Central memory CD4-positive, alpha-beta T cell (primary cell): Measurements from ENCODE around the gene MCMBP.

Source experiments
- DNase-seq: peaks from one replicate; pipeline ENCODE4 v3.0.0; 2022

MCMBP gene

DNA sequence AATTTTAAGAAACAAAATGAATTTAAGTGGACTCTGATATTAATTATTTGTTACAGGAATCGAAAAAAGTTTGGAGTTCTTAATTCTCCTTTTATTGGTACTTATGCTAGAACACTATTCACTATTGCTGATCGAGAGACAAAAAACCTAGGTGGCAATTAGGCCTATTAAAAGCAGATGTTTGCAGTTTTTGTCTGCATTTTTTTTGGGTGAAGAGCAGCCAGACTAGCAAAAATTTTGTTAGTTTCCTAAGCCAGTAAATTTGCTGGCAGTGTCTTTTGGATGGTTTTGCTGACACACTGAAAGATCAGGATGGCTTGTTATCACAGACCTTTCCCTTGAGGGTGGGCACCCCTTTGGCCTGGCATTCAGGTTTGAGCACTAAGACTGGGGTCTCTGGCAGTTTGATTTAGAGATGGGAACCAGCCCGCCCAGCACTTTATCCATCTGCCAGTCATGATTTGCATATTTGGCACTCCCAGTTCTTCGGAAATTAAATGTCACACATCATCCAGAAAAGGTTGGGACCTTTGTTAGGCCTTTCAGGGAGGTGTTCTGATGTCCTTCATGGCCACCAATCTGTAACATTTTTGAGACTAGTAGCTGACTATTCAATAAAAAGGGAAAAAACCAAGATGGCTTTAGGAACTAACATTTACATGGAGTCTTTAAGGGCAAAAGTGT, 89.5 kb downstream of the MCMBP start:
- DNase-seq, result no peak

DNA sequence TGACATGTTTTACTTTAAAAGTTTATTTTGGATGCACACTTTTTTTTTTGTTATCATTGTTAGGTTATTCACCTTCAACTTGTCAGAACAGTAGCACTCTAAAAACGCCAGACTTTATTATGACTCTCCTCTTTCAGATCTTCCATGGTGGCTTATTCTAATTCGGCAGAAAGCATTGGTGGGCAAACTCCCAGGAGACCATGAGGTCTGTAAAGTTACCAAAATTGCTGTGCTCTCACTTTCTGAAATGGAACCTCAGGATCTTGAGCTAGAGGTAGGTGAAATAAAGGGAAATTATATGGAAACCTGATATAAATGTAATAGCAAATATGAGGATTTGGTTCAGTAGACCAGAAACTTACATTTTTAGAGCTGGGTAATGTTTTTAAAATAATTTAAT, 91.1 kb downstream of the MCMBP start:
- DNase-seq, result no peak

DNA sequence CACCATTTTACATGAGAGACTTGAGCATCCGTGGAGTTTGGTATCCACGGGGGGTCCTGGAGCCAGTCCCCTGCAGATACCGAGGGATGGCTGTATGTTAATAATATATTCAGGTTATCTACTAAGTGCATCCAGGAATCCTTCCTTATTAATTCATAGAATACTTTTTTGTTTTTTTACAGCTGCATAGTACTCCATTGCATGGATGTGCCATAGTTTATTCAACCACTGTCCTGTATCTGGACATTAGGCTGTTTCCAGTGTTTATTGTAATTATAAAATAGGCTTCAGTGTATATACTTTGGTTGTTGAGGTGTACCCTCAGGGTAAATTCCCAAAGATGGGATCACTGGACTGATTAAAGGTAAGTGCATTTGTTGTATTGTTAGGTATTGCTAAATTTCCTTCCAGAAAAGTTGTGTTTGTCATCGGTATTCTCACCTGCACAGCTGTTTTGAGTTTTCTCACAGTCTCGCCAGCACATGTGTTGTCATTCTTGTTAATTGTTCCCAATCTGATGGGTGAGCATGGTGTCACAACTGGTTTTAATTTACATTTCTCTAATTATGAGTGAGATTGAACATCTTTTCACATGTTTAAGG, 91.7 kb downstream of the MCMBP start:
- DNase-seq, result no peak
